K562 (cell line): ENCODE measurements around the gene LRP4. TPM values are rescaled to one million over a fixed set of nuclear protein-coding genes. Genes with fewer than 3 reads are reported as not detected.
A peak's percentile ranks its signal among the peaks of the same experiment; 100 is the strongest.

ENCODE experiments used
- ARID1B ChIP-seq: fragments of 450-650 bp; IDR thresholded peaks from 2 replicates; pipeline ENCODE4 v1.6.1; 2016; ENCODE audit warnings: antibody characterized with exemption, mild to moderate bottlenecking, inconsistent platforms
- BCLAF1 ChIP-seq, 2 experiments: fragments of 450-650 bp in 1 of 2; IDR thresholded peaks; 2 replicates each; pipeline ENCODE4 v1.6.1; 2011 to 2017; ENCODE audit warnings: low read depth in 2 of 2, antibody characterized with exemption in 1 of 2, borderline replicate concordance in 1 of 2, low read length in 1 of 2, mild to moderate bottlenecking in 1 of 2, mixed read lengths in 1 of 2; ENCODE audit not compliant: control insufficient read depth in 1 of 2
- CBX2 ChIP-seq: fragments of 200-600 bp; sonication (generic); IDR thresholded peaks from one replicate; pipeline ENCODE4 v1.6.1; 2012; ENCODE audit warnings: mild to moderate bottlenecking, low read length, inconsistent platforms; ENCODE audit not compliant: insufficient read depth, poor library complexity, severe bottlenecking
- E2F3 ChIP-seq: fragments of 250-450 bp; sonication (Bioruptor Pico); IDR thresholded peaks from 2 replicates; pipeline ENCODE4 v1.4.0; 2020; ENCODE audit warnings: mild to moderate bottlenecking
- ILF3 ChIP-seq: fragments of 450-650 bp; IDR thresholded peaks from 2 replicates; pipeline ENCODE4 v1.6.1; 2018; ENCODE audit warnings: antibody characterized with exemption, mild to moderate bottlenecking, moderate library complexity, borderline replicate concordance
- JUND ChIP-seq, 2 experiments: IDR thresholded peaks; 2 replicates in 1 of 2; 3 replicates in 1 of 2; pipeline ENCODE4 v1.6.1; 2011; ENCODE audit warnings: borderline replicate concordance in 2 of 2, low read depth in 2 of 2, low read length in 2 of 2, improper control_type of control experiment in 1 of 2, missing biosample characterization in 1 of 2, missing genetic modification characterization in 1 of 2, missing genetic modification reagents in 1 of 2
- MAZ ChIP-seq, 2 experiments: fragments of 450-650 bp in 1 of 2; sonication (generic) in 1 of 2; formaldehyde crosslinking; IDR thresholded peaks in 1 of 2; conservative IDR thresholded peaks in 1 of 2; 2 replicates each; pipeline versions ENCODE4 v1.4.0 to v1.5.0; 2020; ENCODE audit warnings: mild to moderate bottlenecking in 1 of 2, missing genetic modification reagents in 1 of 2
- NEUROD1 ChIP-seq: fragments of 150-350 bp; IDR thresholded peaks from 2 replicates; pipeline ENCODE4 v1.6.1; 2014; ENCODE audit warnings: borderline replicate concordance, low read length, low read depth; ENCODE audit not compliant: partially characterized antibody
- SIN3B ChIP-seq: fragments of 450-650 bp; IDR thresholded peaks from 2 replicates; pipeline ENCODE4 v1.6.1; 2017; ENCODE audit warnings: low read depth, mild to moderate bottlenecking, moderate library complexity
- ZBTB8A ChIP-seq: fragments of 450-650 bp; IDR thresholded peaks from 2 replicates; pipeline ENCODE4 v1.6.1; 2018; ENCODE audit warnings: mild to moderate bottlenecking, moderate library complexity; ENCODE audit not compliant: partially characterized antibody
- ZC3H11A ChIP-seq: IDR thresholded peaks from 2 replicates; pipeline ENCODE4 v1.6.1; 2012; ENCODE audit warnings: low read depth, low read length, improper control_type of control experiment
- ZNF184 ChIP-seq: sonication (generic); formaldehyde crosslinking; IDR thresholded peaks from 2 replicates; pipeline ENCODE4 v1.5.0; 2020; ENCODE audit warnings: missing genetic modification reagents
- ZNF263 ChIP-seq: sonication (generic); formaldehyde crosslinking; IDR thresholded peaks from 2 replicates; pipeline ENCODE4 v1.8.0; 2022; ENCODE audit warnings: mild to moderate bottlenecking, missing genetic modification reagents, borderline replicate concordance
- ZNF551 ChIP-seq: fragments of 250-450 bp; sonication (Bioruptor Pico); IDR thresholded peaks from 2 replicates; pipeline ENCODE4 v1.5.0; 2021; ENCODE audit warnings: mild to moderate bottlenecking, moderate library complexity
- polyA plus RNA-seq, 8 experiments: library from polyadenylated mRNA; depleted of rRNA in 4 of 8; stranded (reverse) in 5 of 8; unstranded in 3 of 8; fragments of >200 nt; fragmentation: Nextera tagmentation in 2 of 8; fragmentation: Illumina TruSeq in 1 of 8; extraction: Ambion mirVana in 2 of 8; extraction: Trizol in 1 of 8; gene quantifications; 2 replicates each; pipeline versions ENCODE4 v1.2.1 to v1.2.3, GENCODE V29; 2011 to 2014; ENCODE audit warnings: inconsistent platforms in 1 of 8, missing spikeins in 1 of 8
- total RNA-seq, 7 experiments: library from RNA; depleted of rRNA in 6 of 7; stranded (reverse); fragments of >200 nt in 6 of 7; fragmentation: Illumina TruSeq in 2 of 7; extraction: Trizol in 2 of 7; gene quantifications; 2 replicates each; pipeline versions ENCODE4 v1.2.1 to v1.2.3, GENCODE V29; 2011 to 2021; ENCODE audit warnings: low replicate concordance in 1 of 7
- TF ChIP-seq, protein P1 (sequence below): sonication (generic); formaldehyde crosslinking; IDR thresholded peaks from 2 replicates; pipeline ENCODE4 v1.8.0; 2023; ENCODE audit warnings: mild to moderate bottlenecking, missing genetic modification reagents
- TF ChIP-seq, protein P2 (sequence below), 2 experiments: IDR thresholded peaks in 1 of 2; conservative IDR thresholded peaks in 1 of 2; 2 replicates each; pipeline ENCODE4 v1.6.1; 2016; ENCODE audit warnings: low read depth in 2 of 2, mild to moderate bottlenecking in 1 of 2, missing compliant biosample characterization in 1 of 2, missing genetic modification characterization in 1 of 2, moderate library complexity in 1 of 2
- TF ChIP-seq, protein P3 (sequence below): fragments of 250-450 bp; sonication (Bioruptor Pico); IDR thresholded peaks from 2 replicates; pipeline ENCODE4 v1.5.0; 2020; ENCODE audit warnings: mild to moderate bottlenecking

The LRP4 gene
- total and polyA plus RNA-seq, 9 of the 15 experiments (the other 6 are each of a cell fraction or from before 2014, with no cell fraction given): 0.04 to 0.54 (median 0.10) TPM

- TF ChIP-seq, protein P1, sequence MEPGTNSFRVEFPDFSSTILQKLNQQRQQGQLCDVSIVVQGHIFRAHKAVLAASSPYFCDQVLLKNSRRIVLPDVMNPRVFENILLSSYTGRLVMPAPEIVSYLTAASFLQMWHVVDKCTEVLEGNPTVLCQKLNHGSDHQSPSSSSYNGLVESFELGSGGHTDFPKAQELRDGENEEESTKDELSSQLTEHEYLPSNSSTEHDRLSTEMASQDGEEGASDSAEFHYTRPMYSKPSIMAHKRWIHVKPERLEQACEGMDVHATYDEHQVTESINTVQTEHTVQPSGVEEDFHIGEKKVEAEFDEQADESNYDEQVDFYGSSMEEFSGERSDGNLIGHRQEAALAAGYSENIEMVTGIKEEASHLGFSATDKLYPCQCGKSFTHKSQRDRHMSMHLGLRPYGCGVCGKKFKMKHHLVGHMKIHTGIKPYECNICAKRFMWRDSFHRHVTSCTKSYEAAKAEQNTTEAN: no peak
- TF ChIP-seq CBX2 (no peak), ZNF551 (CRISPR knock-in tag) (no peak), MAZ (CRISPR knock-in tag; conservative IDR thresholded peaks at IDR 0.05 in 1 of 2, IDR thresholded peaks at IDR 0.05 in 1 of 2) (no peak), ZBTB8A (no peak), ARID1B (peak; percentile 86), ILF3 (no peak), ZC3H11A (no peak), ZNF263 (CRISPR knock-in tag) (no peak), ZNF184 (CRISPR knock-in tag) (no peak), BCLAF1 (IDR thresholded peaks at IDR 0.05; ENCODE audit: borderline replicate concordance in 1 of 2, control insufficient read depth in 1 of 2, low read depth in 2 of 2, low read length in 1 of 2) (no peak), JUND (IDR thresholded peaks at IDR 0.05; ENCODE audit: borderline replicate concordance, low read depth, low read length) (peak; percentile 60; the same call in 1 of the 2 replicates), JUND (tag; IDR thresholded peaks at IDR 0.05; ENCODE audit: borderline replicate concordance, low read depth, low read length) (no peak), E2F3 (CRISPR knock-in tag) (no peak), NEUROD1 (no peak), SIN3B (no peak)
- TF ChIP-seq, protein P2, sequence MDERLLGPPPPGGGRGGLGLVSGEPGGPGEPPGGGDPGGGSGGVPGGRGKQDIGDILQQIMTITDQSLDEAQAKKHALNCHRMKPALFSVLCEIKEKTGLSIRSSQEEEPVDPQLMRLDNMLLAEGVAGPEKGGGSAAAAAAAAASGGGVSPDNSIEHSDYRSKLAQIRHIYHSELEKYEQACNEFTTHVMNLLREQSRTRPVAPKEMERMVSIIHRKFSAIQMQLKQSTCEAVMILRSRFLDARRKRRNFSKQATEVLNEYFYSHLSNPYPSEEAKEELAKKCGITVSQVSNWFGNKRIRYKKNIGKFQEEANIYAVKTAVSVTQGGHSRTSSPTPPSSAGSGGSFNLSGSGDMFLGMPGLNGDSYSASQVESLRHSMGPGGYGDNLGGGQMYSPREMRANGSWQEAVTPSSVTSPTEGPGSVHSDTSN (CRISPR knock-in tag; IDR thresholded peaks at IDR 0.05; ENCODE audit: low read depth): no peak
- TF ChIP-seq, protein P2 (tag; conservative IDR thresholded peaks at IDR 0.05; ENCODE audit: low read depth): peak; percentile 73
- TF ChIP-seq, protein P3, sequence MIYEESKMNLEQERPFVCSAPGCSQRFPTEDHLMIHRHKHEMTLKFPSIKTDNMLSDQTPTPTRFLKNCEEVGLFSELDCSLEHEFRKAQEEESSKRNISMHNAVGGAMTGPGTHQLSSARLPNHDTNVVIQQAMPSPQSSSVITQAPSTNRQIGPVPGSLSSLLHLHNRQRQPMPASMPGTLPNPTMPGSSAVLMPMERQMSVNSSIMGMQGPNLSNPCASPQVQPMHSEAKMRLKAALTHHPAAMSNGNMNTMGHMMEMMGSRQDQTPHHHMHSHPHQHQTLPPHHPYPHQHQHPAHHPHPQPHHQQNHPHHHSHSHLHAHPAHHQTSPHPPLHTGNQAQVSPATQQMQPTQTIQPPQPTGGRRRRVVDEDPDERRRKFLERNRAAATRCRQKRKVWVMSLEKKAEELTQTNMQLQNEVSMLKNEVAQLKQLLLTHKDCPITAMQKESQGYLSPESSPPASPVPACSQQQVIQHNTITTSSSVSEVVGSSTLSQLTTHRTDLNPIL: no peak
Observed at GRCh38 chr11:46832511-46833214, 85.7 kb downstream of the LRP4 start (continued).
